ENCODE measurements around the gene CDKN2D. TPM values are rescaled to one million over a fixed set of nuclear protein-coding genes. Genes with fewer than 3 reads are reported as not detected.

The CDKN2D gene
- total RNA-seq, 4 donors from 2014 or later, result 14.4 to 20.2 (median 15.9) TPM

DNA sequence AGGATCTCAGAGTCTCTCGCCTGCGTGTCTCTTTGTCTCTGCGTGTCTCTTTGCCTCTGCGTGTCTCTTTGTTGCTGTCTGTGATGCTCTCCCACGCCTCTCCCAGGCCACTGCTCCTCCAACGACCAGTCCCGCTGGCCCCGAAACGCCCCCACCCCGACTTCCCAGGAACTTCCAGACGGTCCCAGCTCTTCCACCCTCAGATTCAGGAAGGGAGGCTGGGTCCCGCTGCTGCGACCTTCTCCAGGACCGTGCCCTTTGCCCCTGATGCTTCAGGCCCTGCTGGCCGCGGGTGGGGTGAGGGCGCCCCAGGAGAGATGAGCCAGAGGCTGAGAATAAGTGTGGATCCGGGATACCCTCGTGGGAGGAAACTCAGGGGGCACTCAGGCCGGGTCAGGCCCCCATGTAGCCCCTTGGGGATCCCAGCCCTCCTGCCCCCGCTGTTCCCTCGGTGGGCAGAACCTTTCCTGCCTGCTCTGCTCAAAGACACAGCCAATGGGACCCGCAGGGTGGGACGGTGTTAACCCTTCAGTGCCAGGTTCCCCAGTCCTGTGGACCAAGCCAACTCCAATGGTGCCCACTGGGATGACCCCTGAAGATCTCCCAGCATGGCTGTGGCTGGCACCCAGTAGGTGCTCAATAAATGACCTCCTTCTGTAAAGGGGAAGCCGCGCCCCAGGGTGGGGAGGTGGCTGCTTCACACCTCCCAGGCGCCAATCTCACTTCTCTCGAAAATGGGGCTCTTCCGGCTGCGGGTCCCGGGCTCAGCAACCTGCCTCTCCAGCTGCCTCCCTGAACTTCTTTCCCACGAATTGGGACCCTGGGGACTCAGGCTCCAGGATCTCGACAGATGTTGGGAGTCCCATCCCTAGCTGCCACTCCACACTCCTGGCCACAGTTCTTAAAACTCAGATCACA, 50.1 kb downstream of the CDKN2D start:
- no peaks in the 10 kb centered on the region for H3K9me3 ChIP-seq
- no peak for TF ChIP-seq POLR2A (IDR thresholded peaks at IDR 0.05)
- no peaks in the 10 kb centered on the region for H3K36me3 ChIP-seq
- 7 to 20% methylated on average over 23 to 25 of the region's 33 CpGs for WGBS, 2 donors
- H3K4me3 ChIP-seq, result no peak overlapping the region
- H3K4me1 ChIP-seq, result peaks cover 0 to 33% (median 13%) of the 10 kb centered on the region in 4 donors
- H3K27ac ChIP-seq, result no peak overlapping the region
- H3K27me3 ChIP-seq, result peaks cover 0 to 85% of the 10 kb centered on the region in 2 donors
- no peak for DNase-seq (ENCODE audit: low spot score in 2 of 2)

DNA sequence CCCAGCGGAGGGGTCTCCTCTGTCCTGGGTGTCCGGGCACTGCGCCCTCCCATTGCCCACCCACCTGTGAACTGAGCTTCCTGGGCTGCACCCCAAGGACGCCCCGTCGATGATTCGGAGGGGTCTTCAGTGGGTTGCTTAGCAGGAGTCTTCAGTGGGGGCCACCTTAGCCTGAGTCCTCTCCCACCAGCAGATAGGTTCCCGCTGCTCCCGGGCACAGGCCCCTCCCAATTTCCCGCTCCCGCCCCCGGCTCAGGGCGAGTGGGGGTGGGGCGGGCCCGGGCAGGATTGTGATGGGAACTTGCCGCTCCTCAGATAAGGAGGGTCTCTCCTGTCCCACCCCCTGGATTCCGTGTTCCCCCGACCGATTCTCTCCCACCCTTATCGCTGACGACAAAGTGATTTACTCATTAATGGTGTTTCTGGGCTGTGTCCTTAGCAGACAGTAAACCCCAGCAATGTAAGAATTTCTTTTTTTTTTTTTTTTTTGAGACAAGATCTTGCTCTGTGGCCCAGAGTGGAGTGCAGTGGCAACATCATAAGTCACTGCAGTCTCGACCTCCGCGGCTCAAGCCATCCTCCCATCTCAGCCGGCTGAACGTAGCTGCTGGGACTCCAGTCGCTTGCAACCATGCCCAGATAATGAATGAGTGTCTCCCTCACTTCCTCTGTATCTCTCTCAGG, 50.9 kb downstream of the CDKN2D start:
- TF ChIP-seq, protein P1, sequence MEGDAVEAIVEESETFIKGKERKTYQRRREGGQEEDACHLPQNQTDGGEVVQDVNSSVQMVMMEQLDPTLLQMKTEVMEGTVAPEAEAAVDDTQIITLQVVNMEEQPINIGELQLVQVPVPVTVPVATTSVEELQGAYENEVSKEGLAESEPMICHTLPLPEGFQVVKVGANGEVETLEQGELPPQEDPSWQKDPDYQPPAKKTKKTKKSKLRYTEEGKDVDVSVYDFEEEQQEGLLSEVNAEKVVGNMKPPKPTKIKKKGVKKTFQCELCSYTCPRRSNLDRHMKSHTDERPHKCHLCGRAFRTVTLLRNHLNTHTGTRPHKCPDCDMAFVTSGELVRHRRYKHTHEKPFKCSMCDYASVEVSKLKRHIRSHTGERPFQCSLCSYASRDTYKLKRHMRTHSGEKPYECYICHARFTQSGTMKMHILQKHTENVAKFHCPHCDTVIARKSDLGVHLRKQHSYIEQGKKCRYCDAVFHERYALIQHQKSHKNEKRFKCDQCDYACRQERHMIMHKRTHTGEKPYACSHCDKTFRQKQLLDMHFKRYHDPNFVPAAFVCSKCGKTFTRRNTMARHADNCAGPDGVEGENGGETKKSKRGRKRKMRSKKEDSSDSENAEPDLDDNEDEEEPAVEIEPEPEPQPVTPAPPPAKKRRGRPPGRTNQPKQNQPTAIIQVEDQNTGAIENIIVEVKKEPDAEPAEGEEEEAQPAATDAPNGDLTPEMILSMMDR (IDR thresholded peaks at IDR 0.05), result no peak
- TF ChIP-seq POLR2A (IDR thresholded peaks at IDR 0.05), result no peak
- TF ChIP-seq EP300 (IDR thresholded peaks at IDR 0.05), result no peak
- Histone ChIP-seq H3K9me3 (no peaks in the 10 kb centered on the region), H3K27me3 (peaks cover 0 to 93% of the 10 kb centered on the region in 2 donors), H3K4me1 (peaks cover 0 to 33% (median 13%) of the 10 kb centered on the region in 4 donors), H3K4me3 (peak overlapping the region in 2 of 4 donors; percentile 9 to 28), H3K27ac (no peak overlapping the region), H3K36me3 (no peaks in the 10 kb centered on the region)
- DNase-seq (ENCODE audit: low spot score in 2 of 2), result no peak
- WGBS, 2 donors, result 2% methylated on average over 27 of the region's 27 CpGs

GRCh38 chr19:10517361-10517759, 51.4 kb downstream of the CDKN2D start, which contains the start of gene S1PR5:
Gene S1PR5 (minus strand): TSS chr19:10517447. CDS start chr19:10515011, 2,436 bp downstream.
- Histone ChIP-seq H3K27ac (no peak within 1 kb of the TSS), H3K4me1 (peaks cover 0 to 33% (median 13%) of the 10 kb centered on the region in 4 donors), H3K36me3 (no peaks in the 10 kb centered on the region), H3K27me3 (peaks cover 0 to 94% of the 10 kb centered on the region in 2 donors), H3K4me3 (peak within 1 kb of the TSS in 2 of 4 donors; percentile 9 to 28), H3K9me3 (no peaks in the 10 kb centered on the region)
- TF ChIP-seq EP300 (IDR thresholded peaks at IDR 0.05), result no peak
- no peak for TF ChIP-seq POLR2A (IDR thresholded peaks at IDR 0.05)
- TF ChIP-seq, protein P1 (IDR thresholded peaks at IDR 0.05), result no peak
- 0% methylated on average over 2 to 16 of the region's 39 CpGs for WGBS, 2 donors
- DNase-seq (ENCODE audit: low spot score in 2 of 2), result no peak

GRCh38 chr19:10516671-10517286, 52.0 kb downstream of the CDKN2D start:
- Histone ChIP-seq H3K9me3 (no peaks in the 10 kb centered on the region), H3K4me3 (peak overlapping the region in 1 of 4 donors; percentile 28), H3K36me3 (no peaks in the 10 kb centered on the region), H3K27ac (no peak overlapping the region), H3K27me3 (peaks cover 0 to 95% of the 10 kb centered on the region in 2 donors), H3K4me1 (peaks cover 0 to 33% (median 13%) of the 10 kb centered on the region in 4 donors)
- no peak for DNase-seq (ENCODE audit: low spot score in 2 of 2)
- 48 to 50% methylated on average over 5 to 10 of the region's 10 CpGs for WGBS, 2 donors
- TF ChIP-seq EP300 (IDR thresholded peaks at IDR 0.05) (no peak), POLR2A (IDR thresholded peaks at IDR 0.05) (no peak)
- TF ChIP-seq, protein P1 (IDR thresholded peaks at IDR 0.05), result no peak

Small RNA genes lying within 50 kb of the gene (small RNA-seq; reads per million reads assigned to genes)
- gene MIR1238, result not detected
- not detected for gene RNU7-140P

Other genes starting within 250 kb of the CDKN2D start
- 10 to 100 TPM; 22.2 to 34.2 (median 24.3) TPM for gene RAVER1, start 235.4 kb downstream of the CDKN2D start, total RNA-seq
- gene ICAM3, start 229.4 kb downstream of the CDKN2D start, total RNA-seq, result 1 to 10 TPM; 3.1 to 9.8 (median 3.3) TPM
- gene TYK2, start 188.4 kb downstream of the CDKN2D start, total RNA-seq, result 100 to 1,000 TPM; 112 to 166 (median 125) TPM
- 100 to 1,000 TPM; 127 to 260 (median 155) TPM for gene CDC37, start 165.4 kb downstream of the CDKN2D start, total RNA-seq
- gene PDE4A, start 148.4 kb downstream of the CDKN2D start, total RNA-seq, result 10 to 100 TPM in 2 of 4 donors, 1 to 10 TPM in 2; 8.7 to 12.7 (median 10.0) TPM
- gene KEAP1, start 65.6 kb downstream of the CDKN2D start, total RNA-seq, result 10 to 100 TPM; 45.4 to 52.4 (median 50.7) TPM
- under 1 TPM in 1 of 4 donors, not detected in 3; 0.84 TPM for gene S1PR5, start 51.5 kb downstream of the CDKN2D start, total RNA-seq
- 10 to 100 TPM; 11.5 to 27.8 (median 17.8) TPM for gene ATG4D, start 25.1 kb downstream of the CDKN2D start, total RNA-seq
- gene KRI1, start 3.0 kb downstream of the CDKN2D start, total RNA-seq, result 10 to 100 TPM; 22.9 to 27.9 (median 23.3) TPM
- gene AP1M2, start 18.3 kb upstream of the CDKN2D start, total RNA-seq, result not detected
- gene SLC44A2, start 56.6 kb upstream of the CDKN2D start, total RNA-seq, result 100 to 1,000 TPM; 104 to 193 (median 132) TPM
- gene ILF3, start 85.4 kb upstream of the CDKN2D start, total RNA-seq, result 100 to 1,000 TPM; 109 to 166 (median 127) TPM
- 100 to 1,000 TPM in 1 of 4 donors, 10 to 100 TPM in 3; 43.7 to 134 (median 65.3) TPM for gene QTRT1, start 132.5 kb upstream of the CDKN2D start, total RNA-seq
- 100 to 1,000 TPM in 3 of 4 donors, 10 to 100 TPM in 1; 99.4 to 220 (median 140) TPM for gene DNM2, start 149.1 kb upstream of the CDKN2D start, total RNA-seq

Measured in tibial nerve (tissue), 4 donors.